ENCODE results near the gene FGGY. TPM values are rescaled to one million over a fixed set of nuclear protein-coding genes. Genes with fewer than 3 reads are reported as not detected.

FGGY gene
- total and polyA plus RNA-seq, 2 donors: 16.6 to 36.9 TPM

DNA sequence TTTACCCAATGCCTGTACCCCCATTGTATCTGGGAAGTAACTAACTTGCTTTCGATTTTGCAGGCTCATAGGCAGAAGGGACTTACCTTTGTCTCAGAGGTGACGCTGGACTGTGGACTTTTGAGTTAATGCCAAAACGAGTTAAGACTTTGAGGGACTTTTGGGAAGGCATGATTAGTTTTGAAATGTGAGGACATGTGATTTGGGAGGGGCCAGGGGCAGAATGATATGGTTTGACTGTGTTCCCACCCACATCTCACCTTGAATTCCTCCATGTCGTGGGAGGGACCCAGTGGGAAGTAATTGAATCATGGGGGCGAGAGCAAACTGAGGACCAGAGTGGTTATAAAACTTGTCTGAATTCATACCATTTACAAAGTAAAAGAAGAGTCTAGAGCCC is 440.7 kb downstream of the FGGY start:
- no peaks in the 10 kb centered on the region for H3K36me3 ChIP-seq (ENCODE audit: insufficient read depth)
- WGBS: 89% methylated on average over 5 of the region's 5 CpGs
- H3K27ac ChIP-seq (ENCODE audit: low read depth): no peak overlapping the region
- H3K4me1 ChIP-seq (ENCODE audit: insufficient read depth): peaks cover 3% of the 10 kb centered on the region
- no peak for DNase-seq (ENCODE audit: extremely low spot score)
- H3K4me3 ChIP-seq (ENCODE audit: low read depth, low read length): no peak overlapping the region

- WGBS: 56% methylated on average over 3 of the region's 3 CpGs
- no peaks in the 10 kb centered on the region for H3K36me3 ChIP-seq (ENCODE audit: insufficient read depth)
Observed at GRCh38 chr1:59738152-59738551, 441.3 kb downstream of the FGGY start.

GRCh38 chr1:59738591-59739015 is 441.7 kb downstream of the FGGY start:
- Histone ChIP-seq H3K27ac (ENCODE audit: low read depth) (no peak overlapping the region), H3K4me1 (ENCODE audit: insufficient read depth) (peaks cover 3% of the 10 kb centered on the region), H3K36me3 (ENCODE audit: insufficient read depth) (no peaks in the 10 kb centered on the region), H3K4me3 (ENCODE audit: low read depth, low read length) (no peak overlapping the region)
- no peak for DNase-seq (ENCODE audit: extremely low spot score)
- 81% methylated on average over 2 of the region's 2 CpGs for WGBS

More at GRCh38 chr1:59738152-59738551, 441.3 kb downstream of the FGGY start:
- H3K4me3 ChIP-seq (ENCODE audit: low read depth, low read length): no peak overlapping the region
- H3K4me1 ChIP-seq (ENCODE audit: insufficient read depth): peaks cover 3% of the 10 kb centered on the region
- no peak for DNase-seq (ENCODE audit: extremely low spot score)
- no peak overlapping the region for H3K27ac ChIP-seq (ENCODE audit: low read depth)

DNA sequence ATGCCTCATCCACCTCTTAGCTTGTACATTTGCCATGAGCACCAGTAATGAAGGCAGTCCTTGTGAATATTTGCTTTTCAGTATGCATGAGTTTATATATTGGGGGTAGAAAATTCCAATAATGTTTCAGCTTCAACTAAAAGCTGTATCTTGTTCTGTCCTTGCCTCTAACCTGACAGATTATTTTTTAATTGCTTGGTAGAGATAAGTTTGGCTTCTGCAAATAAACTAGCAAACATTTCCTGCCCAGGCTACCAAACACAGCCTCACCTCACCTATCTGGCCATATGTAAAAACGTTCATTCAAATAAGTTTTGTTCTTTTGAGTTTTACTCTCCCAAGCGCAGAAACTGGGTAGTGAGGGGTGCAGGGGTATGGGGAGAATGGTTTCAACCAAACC is 442.2 kb downstream of the FGGY start:
- 89% methylated on average over 2 of the region's 2 CpGs for WGBS
- Histone ChIP-seq H3K27ac (ENCODE audit: low read depth) (no peak overlapping the region), H3K4me1 (ENCODE audit: insufficient read depth) (peaks cover 3% of the 10 kb centered on the region), H3K36me3 (ENCODE audit: insufficient read depth) (no peaks in the 10 kb centered on the region), H3K4me3 (ENCODE audit: low read depth, low read length) (no peak overlapping the region)
- no peak for DNase-seq (ENCODE audit: extremely low spot score)

DNA sequence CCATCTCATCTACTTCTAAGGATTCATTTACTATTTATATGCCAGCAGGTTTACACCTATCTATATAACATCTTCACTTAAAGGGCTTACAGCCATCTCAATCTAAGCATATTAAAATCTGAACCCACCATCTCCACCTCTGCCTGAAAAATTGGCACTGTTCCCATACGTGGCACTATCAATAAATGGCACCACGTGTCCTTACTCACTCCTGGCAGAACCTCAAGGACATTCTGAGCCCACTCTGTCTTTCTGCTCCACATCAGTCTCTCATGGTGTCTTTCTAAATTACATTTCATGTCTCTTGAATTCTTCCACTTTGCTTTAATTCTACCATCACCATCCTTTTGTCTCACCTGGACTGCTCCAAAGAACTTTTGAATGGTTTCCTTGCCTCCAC is 445.6 kb downstream of the FGGY start:
- no peak for DNase-seq (ENCODE audit: extremely low spot score)
- H3K27ac ChIP-seq (ENCODE audit: low read depth): no peak overlapping the region
- 67% methylated on average over 2 of the region's 2 CpGs for WGBS
- peaks cover 3% of the 10 kb centered on the region for H3K4me1 ChIP-seq (ENCODE audit: insufficient read depth)
- H3K4me3 ChIP-seq (ENCODE audit: low read depth, low read length): no peak overlapping the region
- H3K36me3 ChIP-seq (ENCODE audit: insufficient read depth): no peaks in the 10 kb centered on the region

DNA sequence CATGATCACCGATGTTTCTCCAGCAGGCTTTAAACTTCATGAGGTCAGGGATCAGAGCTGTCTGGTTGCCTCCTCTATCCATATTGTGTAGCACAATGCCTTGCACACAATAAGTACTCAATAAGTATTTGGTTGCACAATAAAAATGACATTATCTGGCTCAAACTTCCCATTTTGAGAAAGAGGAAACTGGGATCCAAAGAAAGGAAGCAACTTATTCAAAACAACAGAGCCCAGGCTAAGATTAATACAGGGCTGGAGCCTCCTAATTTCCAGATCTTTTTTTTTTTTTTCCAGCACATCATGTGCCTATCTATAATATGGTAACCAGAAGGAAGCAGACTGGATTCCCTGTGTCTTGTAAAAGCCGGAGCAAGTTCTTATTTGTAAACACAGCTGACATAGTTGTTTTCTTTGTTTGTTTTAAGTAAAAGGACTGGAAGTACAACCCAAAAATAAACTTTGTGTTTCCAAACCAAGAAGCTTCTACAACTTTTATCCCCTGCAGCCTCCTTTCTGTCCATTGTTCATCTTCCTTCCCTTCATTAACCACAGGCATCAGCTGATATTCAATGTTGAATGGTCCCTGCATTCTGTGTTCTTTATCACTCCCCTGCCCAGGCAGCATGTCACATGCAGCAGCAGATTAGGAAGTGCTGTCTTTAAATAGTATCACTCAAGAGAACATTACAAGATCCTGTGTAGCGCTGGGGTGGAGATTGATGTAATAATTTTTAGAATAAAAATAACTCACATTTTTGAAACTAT is 446.6 kb downstream of the FGGY start:
- Histone ChIP-seq H3K36me3 (ENCODE audit: insufficient read depth) (no peaks in the 10 kb centered on the region), H3K4me3 (ENCODE audit: low read depth, low read length) (no peak overlapping the region), H3K27ac (ENCODE audit: low read depth) (peak overlapping the region; percentile 82), H3K4me1 (ENCODE audit: insufficient read depth) (no peaks in the 10 kb centered on the region)
- DNase-seq (ENCODE audit: extremely low spot score): no peak
- WGBS: 47% methylated on average over 3 of the region's 3 CpGs

GRCh38 chr1:59747420-59748024 is 450.6 kb downstream of the FGGY start:
- H3K27ac ChIP-seq (ENCODE audit: low read depth): no peak overlapping the region
- H3K4me3 ChIP-seq (ENCODE audit: low read depth, low read length): no peak overlapping the region

DNA sequence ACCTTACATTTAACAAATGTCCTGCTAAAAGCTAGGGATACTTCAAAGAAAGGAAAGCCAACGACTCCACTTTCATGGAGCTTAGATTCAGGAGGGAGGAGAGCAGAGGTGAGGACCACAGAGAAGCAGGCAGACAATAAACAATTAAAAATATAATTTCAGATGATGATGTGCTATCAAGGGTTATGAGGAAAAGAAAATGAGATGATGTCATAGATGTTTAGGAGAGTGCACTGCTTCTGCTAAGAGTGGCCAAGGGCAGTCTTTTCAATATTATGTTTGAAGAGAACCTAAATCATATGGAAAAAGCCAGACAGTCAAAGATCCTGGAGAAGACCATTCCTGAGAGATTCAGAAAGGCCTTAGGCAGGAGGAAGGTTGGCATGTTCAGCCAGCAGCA is 451.2 kb downstream of the FGGY start:
- no peaks in the 10 kb centered on the region for H3K36me3 ChIP-seq (ENCODE audit: insufficient read depth)
- 60% methylated on average over 1 of the region's 1 CpG for WGBS
- H3K4me1 ChIP-seq (ENCODE audit: insufficient read depth): no peaks in the 10 kb centered on the region
- no peak overlapping the region for H3K27ac ChIP-seq (ENCODE audit: low read depth)
- DNase-seq (ENCODE audit: extremely low spot score): no peak
- H3K4me3 ChIP-seq (ENCODE audit: low read depth, low read length): no peak overlapping the region

More at GRCh38 chr1:59747420-59748024, 450.6 kb downstream of the FGGY start:
- no peaks in the 10 kb centered on the region for H3K36me3 ChIP-seq (ENCODE audit: insufficient read depth)
- WGBS: 53% methylated on average over 2 of the region's 2 CpGs
- DNase-seq (ENCODE audit: extremely low spot score): no peak
- no peaks in the 10 kb centered on the region for H3K4me1 ChIP-seq (ENCODE audit: insufficient read depth)

DNA sequence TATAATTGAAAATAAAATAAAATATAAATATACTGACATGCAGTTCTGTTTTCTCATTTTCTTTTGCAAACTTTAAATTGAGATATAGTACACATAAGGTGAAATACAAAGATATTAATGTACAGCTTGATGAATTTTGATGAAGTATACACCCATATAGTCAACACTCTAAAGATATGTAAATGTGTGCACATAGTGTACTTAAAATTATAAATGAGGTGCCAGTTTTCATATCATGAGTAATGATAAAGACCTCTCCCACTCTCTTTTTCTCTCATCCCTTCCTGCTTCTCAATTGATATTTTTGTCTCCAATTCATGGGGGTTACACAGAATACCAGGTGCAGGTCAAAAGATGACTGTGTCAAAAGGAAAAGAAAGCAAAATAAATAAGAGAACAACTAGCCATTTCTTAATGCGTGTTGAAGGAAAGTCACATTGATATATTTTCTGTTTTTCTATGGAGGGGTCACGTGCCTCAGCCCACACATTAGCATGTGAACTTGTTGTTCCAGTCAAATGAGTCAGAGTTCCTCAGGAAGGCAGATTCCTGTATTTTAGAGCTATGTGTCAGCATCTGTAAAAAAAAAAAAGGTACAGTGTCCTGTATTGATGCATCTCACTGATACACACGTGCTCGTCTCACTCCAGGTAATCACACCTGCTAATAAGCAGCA is 453.6 kb downstream of the FGGY start:
- no peaks in the 10 kb centered on the region for H3K36me3 ChIP-seq (ENCODE audit: insufficient read depth)
- H3K27ac ChIP-seq (ENCODE audit: low read depth): no peak overlapping the region
- no peak for DNase-seq (ENCODE audit: extremely low spot score)
- no peak overlapping the region for H3K4me3 ChIP-seq (ENCODE audit: low read depth, low read length)
- WGBS: 61% methylated on average over 4 of the region's 4 CpGs
- H3K4me1 ChIP-seq (ENCODE audit: insufficient read depth): no peaks in the 10 kb centered on the region

DNA sequence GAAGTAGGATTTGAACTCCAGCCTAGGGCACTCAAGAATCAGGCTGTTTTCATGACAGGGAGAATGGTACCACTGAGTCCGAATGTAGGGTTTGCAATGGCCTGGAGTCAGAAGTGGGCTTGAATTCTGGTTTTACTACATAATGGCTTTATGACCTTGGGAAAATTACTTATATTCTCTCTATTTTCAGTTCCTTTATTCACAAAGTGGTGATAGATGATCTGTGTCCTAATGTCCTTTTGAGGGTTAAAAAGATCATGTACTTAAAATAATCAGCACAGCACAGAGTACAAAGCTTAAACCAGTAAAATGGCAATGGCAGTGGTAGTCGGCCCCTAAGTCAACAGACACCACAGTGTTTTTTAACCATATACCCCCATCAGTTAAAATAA is 454.1 kb downstream of the FGGY start:
- no peaks in the 10 kb centered on the region for H3K36me3 ChIP-seq (ENCODE audit: insufficient read depth)
- 86% methylated on average over 2 of the region's 2 CpGs for WGBS
- no peak overlapping the region for H3K4me3 ChIP-seq (ENCODE audit: low read depth, low read length)
- no peak for DNase-seq (ENCODE audit: extremely low spot score)
- no peak overlapping the region for H3K27ac ChIP-seq (ENCODE audit: low read depth)
- no peaks in the 10 kb centered on the region for H3K4me1 ChIP-seq (ENCODE audit: insufficient read depth)

DNA sequence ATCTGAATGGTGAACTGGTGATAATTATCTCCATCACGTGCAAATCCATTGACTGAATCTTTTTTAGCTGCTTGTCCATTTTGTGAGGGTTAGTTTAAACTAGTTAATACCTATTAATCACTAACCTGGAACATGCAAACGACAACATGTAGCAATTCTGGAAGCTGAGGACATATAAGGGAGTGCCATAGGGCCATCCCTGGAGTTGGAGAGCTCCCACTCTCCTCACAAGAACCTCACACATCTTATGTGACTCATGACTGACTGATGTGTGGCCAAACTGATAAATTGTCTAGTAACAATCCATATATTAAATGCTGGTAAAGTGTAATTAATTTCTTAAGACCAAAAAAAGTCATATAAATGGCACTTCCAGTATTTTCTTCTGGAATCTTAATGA is 454.9 kb downstream of the FGGY start:
- 91% methylated on average over 2 of the region's 2 CpGs for WGBS
- no peaks in the 10 kb centered on the region for H3K36me3 ChIP-seq (ENCODE audit: insufficient read depth)
- no peak overlapping the region for H3K27ac ChIP-seq (ENCODE audit: low read depth)
- no peak for DNase-seq (ENCODE audit: extremely low spot score)
- H3K4me3 ChIP-seq (ENCODE audit: low read depth, low read length): no peak overlapping the region
- H3K4me1 ChIP-seq (ENCODE audit: insufficient read depth): no peaks in the 10 kb centered on the region

DNA sequence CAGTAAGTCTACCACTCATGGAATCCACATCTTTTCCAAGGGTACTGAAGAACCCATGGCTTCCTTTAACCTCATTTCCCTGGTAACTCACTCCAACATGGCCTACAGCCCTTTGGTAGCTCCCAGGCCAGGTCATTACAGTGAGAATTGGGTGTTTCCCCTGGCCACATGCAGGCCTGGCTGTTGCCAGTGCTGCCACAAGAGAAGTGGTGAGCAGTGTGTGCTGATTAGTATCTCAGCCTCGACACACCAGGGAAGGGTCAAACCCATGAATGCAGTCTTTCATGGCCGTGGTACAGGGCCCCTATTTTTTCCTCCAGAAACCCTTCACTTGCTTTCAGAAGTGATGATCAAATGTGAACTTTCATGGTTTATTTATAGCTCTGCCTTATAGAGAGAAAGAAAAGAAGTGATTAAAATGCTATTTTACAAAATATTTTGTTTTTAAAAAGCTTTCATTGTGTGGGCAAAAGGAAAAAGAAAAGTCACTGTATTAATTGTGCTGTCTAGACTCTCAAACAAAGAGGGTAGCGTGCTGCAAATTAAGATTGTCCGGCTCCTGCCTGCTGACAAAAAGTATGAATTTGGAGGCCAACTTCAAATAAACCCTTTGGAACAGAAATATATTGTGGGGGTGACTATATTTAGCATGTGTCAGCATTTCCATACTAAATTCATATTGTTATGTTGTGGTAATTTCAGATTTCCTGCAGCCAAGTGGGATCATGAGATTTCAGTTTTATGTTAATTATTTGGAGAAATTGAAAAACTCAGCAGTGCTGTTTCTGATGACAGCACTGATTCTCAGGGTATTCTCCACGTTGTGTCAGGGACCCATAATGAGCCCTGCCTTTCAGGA is 455.9 kb downstream of the FGGY start:
- no peaks in the 10 kb centered on the region for H3K36me3 ChIP-seq (ENCODE audit: insufficient read depth)
- H3K4me3 ChIP-seq (ENCODE audit: low read depth, low read length): no peak overlapping the region
- 68% methylated on average over 5 of the region's 5 CpGs for WGBS
- no peak for DNase-seq (ENCODE audit: extremely low spot score)
- no peaks in the 10 kb centered on the region for H3K4me1 ChIP-seq (ENCODE audit: insufficient read depth)
- no peak overlapping the region for H3K27ac ChIP-seq (ENCODE audit: low read depth)

- peaks cover 2% of the 10 kb centered on the region for H3K4me1 ChIP-seq (ENCODE audit: insufficient read depth)
- no peak for DNase-seq (ENCODE audit: extremely low spot score)
- H3K4me3 ChIP-seq (ENCODE audit: low read depth, low read length): no peak overlapping the region
- WGBS: 87% methylated on average over 9 of the region's 9 CpGs
- H3K27ac ChIP-seq (ENCODE audit: low read depth): no peak overlapping the region
- H3K36me3 ChIP-seq (ENCODE audit: insufficient read depth): no peaks in the 10 kb centered on the region
Observed at GRCh38 chr1:59755069-59755685, 458.3 kb downstream of the FGGY start.
